ENCODE results near the gene NOS1.
"Not testable (repeated sequence)": the region's sequence is repeated elsewhere in the genome, so short reads cannot be mapped to it uniquely, and the experiment has no call there.

DNA sequence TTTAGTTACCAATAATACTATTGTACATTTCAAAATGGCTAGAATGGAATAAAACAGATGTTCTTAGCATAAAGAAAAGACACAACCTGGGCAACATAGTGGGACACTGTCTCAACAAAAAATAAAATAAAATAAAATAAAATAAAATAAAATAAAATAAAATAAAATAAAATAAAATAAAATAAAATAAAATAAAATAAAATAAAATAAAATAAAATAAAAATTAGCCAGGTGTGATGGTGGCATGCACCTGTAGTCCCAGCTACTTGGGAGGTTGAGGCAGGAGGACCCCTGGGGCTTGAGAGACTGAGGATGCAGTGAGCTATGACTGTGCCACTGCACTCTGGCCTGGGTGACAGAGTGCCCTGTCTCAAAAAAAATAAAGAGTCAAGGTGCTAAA, 37.1 kb upstream of the NOS1 start:
- TF ChIP-seq POLR2AphosphoS5 (IDR thresholded peaks at IDR 0.05); POLR2A (IDR thresholded peaks at IDR 0.05); EP300 (IDR thresholded peaks at IDR 0.05; ENCODE audit: low read depth): not testable (repeated sequence)
- TF ChIP-seq, protein P1, sequence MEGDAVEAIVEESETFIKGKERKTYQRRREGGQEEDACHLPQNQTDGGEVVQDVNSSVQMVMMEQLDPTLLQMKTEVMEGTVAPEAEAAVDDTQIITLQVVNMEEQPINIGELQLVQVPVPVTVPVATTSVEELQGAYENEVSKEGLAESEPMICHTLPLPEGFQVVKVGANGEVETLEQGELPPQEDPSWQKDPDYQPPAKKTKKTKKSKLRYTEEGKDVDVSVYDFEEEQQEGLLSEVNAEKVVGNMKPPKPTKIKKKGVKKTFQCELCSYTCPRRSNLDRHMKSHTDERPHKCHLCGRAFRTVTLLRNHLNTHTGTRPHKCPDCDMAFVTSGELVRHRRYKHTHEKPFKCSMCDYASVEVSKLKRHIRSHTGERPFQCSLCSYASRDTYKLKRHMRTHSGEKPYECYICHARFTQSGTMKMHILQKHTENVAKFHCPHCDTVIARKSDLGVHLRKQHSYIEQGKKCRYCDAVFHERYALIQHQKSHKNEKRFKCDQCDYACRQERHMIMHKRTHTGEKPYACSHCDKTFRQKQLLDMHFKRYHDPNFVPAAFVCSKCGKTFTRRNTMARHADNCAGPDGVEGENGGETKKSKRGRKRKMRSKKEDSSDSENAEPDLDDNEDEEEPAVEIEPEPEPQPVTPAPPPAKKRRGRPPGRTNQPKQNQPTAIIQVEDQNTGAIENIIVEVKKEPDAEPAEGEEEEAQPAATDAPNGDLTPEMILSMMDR (IDR thresholded peaks at IDR 0.05) = not testable (repeated sequence)

Data from transverse colon (tissue), 4 donors.